ENCODE measurements around the gene GFOD2. TPM values are rescaled to one million over a fixed set of nuclear protein-coding genes. Genes with fewer than 3 reads are reported as not detected.

The GFOD2 gene
- total and polyA plus RNA-seq, 2 donors (not counting 3 experiments of a cell fraction or from before 2014, with no cell fraction given) = 38.1 to 47.5 TPM

- Histone ChIP-seq H4K20me1 (replicated peaks; ENCODE audit: control insufficient read depth, extremely low read depth, insufficient read depth, low read length) (no peaks in the 10 kb centered on the region), H3K79me2 (ENCODE audit: control insufficient read depth, insufficient read depth, low read length) (no peaks in the 10 kb centered on the region), H3K27ac (ENCODE audit: insufficient read depth, low read depth, low read length) (no peak overlapping the region), H3K4me2 (ENCODE audit: insufficient read depth, low read length) (no peak overlapping the region), H3K9me3 (replicated peaks; ENCODE audit: control insufficient read depth, insufficient read depth, low read length) (no peaks in the 10 kb centered on the region), H3K4me3 (replicated peaks in 1 of 3; ENCODE audit: insufficient read depth in 1 of 3, low read depth in 1 of 3, low read length in 3 of 3) (no peak overlapping the region), H3K36me3 (ENCODE audit: control insufficient read depth in 2 of 2, extremely low read depth in 1 of 2, insufficient read depth in 2 of 2, low read length in 2 of 2) (peaks cover 0 to 18% of the 10 kb centered on the region in 2 experiments), H2AFZ (ENCODE audit: low read depth, low read length) (no peak overlapping the region), H3K27me3 (ENCODE audit: control insufficient read depth in 2 of 2, insufficient read depth in 2 of 2, low read length in 2 of 2) (no peaks in the 10 kb centered on the region), H3K4me1 (ENCODE audit: control insufficient read depth, extremely low read depth, insufficient read depth, low read length) (peaks cover 26% of the 10 kb centered on the region), H3K9ac (replicated peaks; ENCODE audit: extremely low read depth, insufficient read depth, low read length) (no peak overlapping the region), H3K9me1 (replicated peaks; ENCODE audit: control insufficient read depth, extremely low read depth, insufficient read depth, low read length) (no peaks in the 10 kb centered on the region)
- intact Hi-C loops (cut with micrococcal nuclease) = no loop called here
- ChIA-PET POLR2A (no interaction called here), CTCF (interaction anchor here (1.5 to 2.4 kb wide), 2 partner anchors 124 to 138 kb away, joined by 5 to 18 read pairs; no protein-coding TSS in a partner anchor)
- DNase-seq (ENCODE audit: low read depth, low spot score) (no peak), FAIRE-seq (no peak)
- TF ChIP-seq MAX (IDR thresholded peaks at IDR 0.05; ENCODE audit: insufficient read depth, insufficient read length) (no peak), GATA2 (IDR thresholded peaks at IDR 0.05; ENCODE audit: insufficient read depth, insufficient read length, low read depth, low read length) (no peak), MYC (IDR thresholded peaks at IDR 0.05; ENCODE audit: low read depth, low read length) (no peak), FOS (IDR thresholded peaks at IDR 0.05; ENCODE audit: borderline replicate concordance, insufficient read depth, low read length) (no peak), POLR2AphosphoS5 (IDR thresholded peaks at IDR 0.05; ENCODE audit: insufficient read depth, low read depth, low read length) (no peak), JUN (IDR thresholded peaks at IDR 0.05; ENCODE audit: borderline replicate concordance, insufficient read depth, insufficient read length, low read depth) (no peak), POLR2A (IDR thresholded peaks at IDR 0.05; ENCODE audit: low read depth, low read length) (no peak), EZH2 (IDR thresholded peaks at IDR 0.05; ENCODE audit: borderline replicate concordance, low read depth, low read length, severe bottlenecking) (no peak), CTCF (IDR thresholded peaks at IDR 0.05; ENCODE audit: extremely low read depth in 1 of 2, insufficient read depth in 1 of 2, low read depth in 1 of 2, low read length in 2 of 2) (no peak)
- no TSS peak for BruUV-seq (replicated peaks)
- dilution Hi-C loops (cut with MboI; ENCODE audit: extremely low pct_ligation_motif_present, low sequenced_read_pairs) = loop anchor here (25.0 kb wide), 1 partner anchor 235 kb away; no protein-coding TSS in a partner anchor
Measured at GRCh38 chr16:67677712-67678111, 41.4 kb downstream of the GFOD2 start.
